Fibroblast of skin of right biceps (primary cell): ENCODE results near the gene IFNA7.
"Not testable (repeated sequence)": the region's sequence is repeated elsewhere in the genome, so short reads cannot be mapped to it uniquely, and the experiment has no call there.

Experiments used
- DNase-seq: peaks from one replicate; pipeline ENCODE4 v3.0.0-alpha.2; 2013

Gene IFNA7

DNA sequence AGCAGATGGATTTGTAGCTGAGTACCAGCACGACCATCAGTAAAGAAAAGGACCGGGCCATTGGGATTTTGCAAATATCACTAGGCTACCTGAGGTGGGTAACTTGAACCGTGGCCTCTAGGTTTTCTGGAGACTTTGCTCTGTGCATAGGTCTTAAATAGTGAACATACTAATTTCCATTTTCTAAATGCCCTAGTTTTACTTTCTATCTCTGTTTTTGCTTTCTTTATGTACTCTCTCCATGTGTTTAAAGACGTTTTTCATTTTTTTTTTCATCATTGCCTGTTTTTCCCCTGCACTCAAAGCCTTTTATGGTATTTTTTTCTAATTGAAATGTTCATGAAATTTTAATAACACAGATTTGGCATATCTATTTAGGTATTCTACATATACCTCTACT, at the start of gene IFNA7:
IFNA7 (minus strand) TSS at position 101 of the 400 bp plus-strand sequence; CDS start at position 61, 40 bp downstream.
- not testable (repeated sequence) for DNase-seq

DNA sequence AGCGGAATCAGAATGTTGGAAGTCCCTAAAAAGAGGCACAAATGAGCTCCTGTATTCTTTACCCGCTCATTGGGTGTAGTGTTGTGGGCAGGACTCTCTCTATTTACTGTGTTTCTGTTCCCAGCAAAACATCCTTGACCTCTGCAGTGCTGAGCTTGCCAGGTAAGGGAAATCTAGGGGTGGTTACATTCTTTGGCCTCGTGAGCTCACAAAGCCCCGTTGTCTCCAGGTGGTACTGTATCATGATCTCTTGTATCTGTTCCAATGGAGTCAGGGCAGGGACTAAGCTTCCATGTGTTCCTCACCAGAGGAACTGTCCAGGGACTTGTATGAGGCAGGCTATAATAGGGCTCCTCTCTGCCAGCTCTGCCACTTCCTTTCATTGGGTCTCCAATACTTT, 49.6 kb upstream of the IFNA7 start:
- no peak for DNase-seq

DNA sequence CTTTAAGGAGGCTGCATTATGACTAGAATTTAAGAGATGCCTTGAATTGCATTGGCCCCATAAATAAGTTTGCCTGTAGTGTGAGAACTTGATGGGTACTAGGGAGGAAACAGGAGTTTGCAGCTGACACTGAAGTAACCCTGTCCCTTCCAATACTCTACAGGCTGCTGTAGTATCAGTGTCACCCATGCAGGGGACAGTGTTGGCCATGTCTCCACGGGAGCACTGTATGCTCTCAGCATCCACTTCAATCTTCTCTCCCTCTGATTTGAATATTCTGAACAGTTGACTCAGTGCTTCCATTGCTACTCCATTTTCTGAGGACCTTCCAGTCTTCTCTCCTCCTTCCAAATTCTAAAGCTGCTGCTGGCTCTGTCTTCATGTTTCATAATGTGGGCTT, 49.2 kb upstream of the IFNA7 start:
- no peak for DNase-seq

DNA sequence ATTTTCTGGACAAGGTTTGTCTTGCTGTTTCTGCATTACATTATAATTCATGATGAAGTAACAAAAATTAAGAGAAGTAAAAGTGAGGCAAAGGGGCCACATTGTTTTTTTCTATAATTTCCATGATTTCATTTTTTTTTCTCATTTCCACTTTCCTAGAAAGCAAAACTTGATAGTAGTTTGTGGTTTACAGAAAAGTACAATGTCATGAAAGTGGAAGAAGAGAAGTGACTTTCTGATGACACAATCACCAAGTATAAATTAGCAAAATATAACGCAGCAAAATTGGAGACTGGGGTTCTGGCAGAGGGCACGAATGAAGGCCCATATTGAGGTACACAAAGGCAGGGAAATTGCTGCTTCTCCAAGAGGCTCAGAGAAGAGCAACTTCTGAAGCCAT, 42.8 kb upstream of the IFNA7 start:
- no peak for DNase-seq

DNA sequence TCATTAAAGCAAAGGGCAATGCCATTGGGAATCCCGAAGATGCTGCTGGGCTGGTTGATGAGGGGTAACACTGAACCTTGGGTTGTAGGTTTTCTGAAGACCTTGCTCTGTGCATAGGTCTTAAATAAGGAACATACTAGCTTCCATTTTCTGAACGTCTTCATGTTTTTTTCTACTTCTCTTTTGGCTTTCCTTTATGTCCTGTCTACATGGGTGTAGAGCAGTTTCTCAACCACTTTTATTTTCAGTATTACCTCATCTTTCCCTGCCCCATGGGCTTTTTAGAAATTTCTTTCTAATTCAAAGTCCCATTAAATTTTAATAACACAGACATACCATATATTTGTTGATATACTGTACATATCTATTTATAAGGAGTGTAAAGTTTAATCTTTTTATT, 37.9 kb upstream of the IFNA7 start, which contains the start of gene IFNA14:
IFNA14 (minus strand) TSS at position 95 of the 400 bp plus-strand sequence; CDS start at position 25, 70 bp downstream.
- no peak for DNase-seq

DNA sequence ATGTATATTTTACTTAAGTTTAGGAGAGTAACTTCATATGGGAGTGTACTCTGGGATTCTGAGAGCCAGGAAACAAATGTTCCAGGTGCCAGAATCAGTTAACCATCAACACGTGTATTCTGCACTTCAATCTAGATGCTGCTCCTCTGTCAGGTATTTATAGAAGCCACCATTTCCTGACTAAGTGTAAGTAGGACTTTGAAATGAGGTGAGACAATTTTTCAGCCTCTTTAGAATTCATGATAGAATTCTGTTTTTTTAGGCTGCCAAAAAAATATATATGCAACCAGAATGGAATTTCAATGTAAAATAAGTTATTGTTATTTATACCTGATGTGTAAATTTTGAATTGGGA, 34.3 kb upstream of the IFNA7 start:
- DNase-seq = not testable (repeated sequence)

DNA sequence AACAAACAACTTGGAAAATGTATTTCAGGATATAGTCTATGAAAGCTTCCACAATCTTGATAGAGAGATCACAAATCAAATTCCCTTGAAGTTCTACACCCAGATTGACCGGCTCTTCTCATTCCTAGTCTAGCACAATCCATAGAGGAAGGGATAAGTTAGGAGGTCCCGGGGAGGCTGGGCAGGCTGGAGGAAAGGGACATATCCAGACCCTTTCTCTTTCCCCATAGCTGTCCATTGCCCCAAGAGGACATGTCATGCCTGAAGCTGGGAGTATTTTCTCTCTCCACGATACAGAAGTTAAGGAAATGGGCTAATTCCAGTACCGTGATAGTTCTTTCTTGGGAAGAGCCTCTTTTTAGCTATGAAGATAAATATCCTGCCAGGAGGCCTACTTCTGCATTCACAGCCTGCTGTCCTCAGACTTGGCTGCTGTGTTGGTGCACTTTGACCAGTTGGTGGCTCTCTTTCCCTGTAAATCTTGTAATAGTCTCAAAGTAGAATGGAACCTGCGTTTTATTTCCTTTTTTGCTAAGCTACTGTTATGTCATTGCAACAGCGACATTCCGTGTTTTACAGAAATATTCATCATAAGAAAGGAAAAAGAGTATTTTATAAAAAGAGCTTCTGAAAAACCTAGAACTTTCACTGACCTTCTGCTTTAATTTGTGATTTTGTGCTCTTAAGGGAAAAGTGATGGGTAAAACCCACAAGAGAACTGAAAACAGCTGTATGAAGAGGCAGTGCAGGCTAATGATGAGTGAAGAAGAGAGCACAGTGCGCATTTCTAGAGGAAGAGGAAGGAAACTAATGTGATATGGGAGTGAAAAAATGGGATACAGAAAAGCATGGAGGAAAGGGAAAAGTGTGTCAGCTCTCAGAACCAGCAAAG, 33.7 kb upstream of the IFNA7 start:
- DNase-seq = peak; percentile 20

DNA sequence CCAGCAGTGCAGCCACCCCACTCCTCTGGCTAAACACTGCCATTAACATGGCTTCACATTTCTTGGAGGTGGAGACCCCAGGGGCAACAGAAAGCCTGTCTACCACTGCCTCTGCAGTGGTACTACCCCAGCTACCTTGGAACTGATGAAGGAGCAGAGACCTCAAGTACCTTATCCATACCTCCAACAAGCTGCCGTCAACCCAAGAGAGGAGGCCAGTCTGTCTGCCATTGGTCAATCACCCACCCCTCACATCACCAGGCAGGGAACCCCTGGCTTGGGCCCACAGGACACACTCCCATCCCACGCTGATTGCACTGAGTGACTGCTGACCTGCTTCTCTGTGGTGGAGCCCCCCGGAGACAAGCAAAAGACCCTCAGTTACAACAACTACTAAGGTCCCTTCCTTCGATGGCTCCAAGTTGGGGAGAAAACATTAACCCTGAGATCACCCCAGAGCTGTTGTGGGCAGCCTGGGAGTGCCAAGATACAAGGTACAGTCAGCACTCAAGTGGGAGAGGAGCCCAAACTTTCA, 32.2 kb upstream of the IFNA7 start:
- DNase-seq = no peak

DNA sequence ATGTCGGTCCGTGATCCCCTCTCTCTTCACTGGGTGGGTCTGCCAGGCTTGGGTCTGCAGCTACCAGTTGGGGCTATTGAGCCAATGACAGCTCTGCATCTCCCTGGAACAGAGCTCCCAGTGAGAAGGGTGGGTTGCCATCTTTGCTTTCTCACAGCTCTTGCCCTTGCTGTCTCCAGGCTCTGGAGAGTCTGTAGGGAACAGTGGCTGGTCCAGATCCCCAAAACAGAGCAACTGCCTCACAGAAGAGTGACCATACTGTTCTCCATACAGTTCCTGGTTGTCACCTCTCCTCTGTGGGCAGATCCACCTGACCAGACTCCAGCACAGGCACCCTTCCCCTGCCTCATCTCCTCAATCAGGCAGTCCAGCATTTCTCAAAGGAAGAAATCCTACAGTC, 31.3 kb upstream of the IFNA7 start:
- no peak for DNase-seq

DNA sequence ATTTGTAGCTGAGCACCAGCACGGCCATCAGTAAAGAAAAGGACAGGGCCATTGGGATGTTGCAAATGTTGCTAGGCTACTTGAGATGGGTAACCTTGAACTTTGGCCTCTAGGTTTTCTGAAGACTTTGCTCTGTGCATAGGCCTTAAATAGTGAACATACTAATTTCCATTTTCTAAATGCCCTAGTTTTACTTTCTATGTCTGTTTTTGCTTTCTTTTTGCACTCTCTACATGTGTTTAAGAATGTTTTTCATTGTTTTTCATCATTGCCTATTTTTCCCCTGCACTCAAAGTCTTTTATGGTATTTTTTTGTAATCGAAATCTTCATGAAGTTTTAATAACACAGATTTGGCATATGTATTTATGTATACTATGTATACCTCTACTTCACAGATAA, 26.1 kb upstream of the IFNA7 start, which contains the start of gene IFNA17:
IFNA17 (minus strand) TSS at position 101 of the 400 bp plus-strand sequence; CDS start at position 52, 49 bp downstream.
- DNase-seq = no peak

DNA sequence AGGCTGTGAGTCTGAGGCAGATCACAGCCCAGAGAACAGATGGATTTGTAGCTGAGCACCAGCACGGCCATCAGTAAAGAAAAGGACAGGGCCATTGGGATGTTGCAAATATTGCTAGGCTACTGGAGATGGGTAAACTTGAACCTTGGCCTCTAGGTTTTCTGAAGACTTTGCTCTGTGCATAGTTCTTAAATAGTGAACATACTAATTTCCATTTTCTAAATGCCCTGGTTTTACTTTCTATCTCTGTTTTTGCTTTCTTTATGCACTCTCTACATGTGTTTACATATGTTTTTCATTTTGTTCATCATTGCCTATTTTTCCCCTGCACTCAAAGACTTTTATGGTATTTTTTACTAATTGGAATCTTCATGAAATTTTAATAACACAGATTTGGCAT, 15.2 kb upstream of the IFNA7 start, which contains the start of gene IFNA16:
IFNA16 (minus strand) TSS at position 101 of the 400 bp plus-strand sequence; CDS start at position 95, 6 bp downstream.
- DNase-seq = not testable (repeated sequence)

DNA sequence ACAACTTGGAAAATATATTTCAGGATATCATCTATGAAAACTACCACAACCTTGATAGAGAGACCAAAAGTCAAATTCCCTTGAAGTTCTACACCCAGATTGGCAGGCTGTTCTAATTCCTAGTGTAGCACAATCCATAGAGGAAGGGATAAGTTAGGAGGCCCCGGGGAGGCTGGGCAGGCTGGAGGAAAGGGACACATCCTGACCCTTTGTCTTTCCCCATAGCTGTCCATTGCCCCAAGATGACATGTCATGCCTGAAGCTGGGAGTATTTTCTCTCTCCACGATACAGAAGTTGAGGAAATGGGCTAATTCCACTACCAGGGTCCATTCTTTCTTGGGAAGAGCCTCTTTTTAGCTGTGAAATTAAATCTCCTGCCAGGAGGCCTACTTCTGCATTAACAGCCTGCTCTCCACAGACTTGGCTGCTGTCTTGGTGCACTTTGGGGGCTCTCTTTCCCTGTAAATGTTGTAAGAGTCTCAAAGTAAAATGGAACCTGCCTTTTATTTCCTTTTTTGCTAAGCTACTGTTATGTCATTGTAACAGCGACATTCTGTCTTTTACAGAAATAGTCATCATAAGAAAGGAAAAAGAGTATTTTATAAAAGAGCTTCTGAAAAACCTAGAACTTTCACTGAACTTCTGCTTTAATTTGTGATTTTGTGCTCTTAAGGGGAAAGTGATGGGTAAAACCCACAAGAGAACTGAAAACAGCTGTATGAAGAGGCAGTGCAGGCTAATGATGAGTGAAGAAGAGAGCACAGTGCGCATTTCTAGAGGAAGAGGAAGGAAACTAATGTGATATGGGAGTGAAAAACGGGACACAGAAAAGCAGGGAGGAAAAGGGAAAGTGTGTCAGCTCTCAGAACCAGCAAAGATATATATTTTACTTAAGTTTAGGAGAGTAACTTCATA, 11.7 kb upstream of the IFNA7 start:
- DNase-seq = not testable (repeated sequence)

DNA sequence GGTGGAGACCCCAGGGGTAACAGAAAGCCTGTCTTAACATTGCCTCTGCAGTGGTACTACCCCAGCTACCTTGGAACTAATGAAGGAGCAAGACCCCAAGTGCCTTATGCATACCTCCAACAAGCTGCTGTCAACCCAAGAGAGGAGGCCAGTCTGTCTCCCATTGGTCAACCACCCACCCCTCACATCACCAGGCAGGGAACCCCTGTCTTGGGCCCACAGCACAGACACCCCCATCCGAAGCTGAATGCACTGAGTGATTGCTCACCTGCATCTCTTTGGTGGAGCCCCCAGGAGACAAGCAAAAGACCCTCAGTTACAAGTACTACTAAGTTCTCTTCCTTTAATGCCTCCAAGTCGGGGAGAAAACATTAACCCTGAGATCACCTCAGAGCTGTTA, 10.2 kb upstream of the IFNA7 start:
- not testable (repeated sequence) for DNase-seq

DNA sequence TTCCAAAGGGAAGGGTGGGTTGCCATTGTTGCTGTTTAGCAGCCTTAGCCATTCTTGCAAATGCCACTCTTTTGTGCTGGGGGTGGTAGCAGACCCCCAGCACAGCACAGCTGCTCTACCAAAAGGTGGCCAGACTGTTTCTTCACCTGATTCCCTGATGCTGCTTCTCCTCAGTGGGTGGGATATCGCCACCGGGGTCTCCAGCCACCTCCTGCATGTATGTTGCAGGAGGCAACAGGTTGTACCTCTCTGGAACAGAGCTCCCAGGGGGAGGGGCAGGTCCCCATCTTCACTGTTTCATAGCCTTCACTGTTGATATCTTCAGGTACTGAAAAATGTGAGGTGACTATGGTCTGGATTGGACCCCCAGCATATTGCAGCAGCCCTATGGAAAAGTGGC, 8.8 kb upstream of the IFNA7 start:
- not testable (repeated sequence) for DNase-seq

DNA sequence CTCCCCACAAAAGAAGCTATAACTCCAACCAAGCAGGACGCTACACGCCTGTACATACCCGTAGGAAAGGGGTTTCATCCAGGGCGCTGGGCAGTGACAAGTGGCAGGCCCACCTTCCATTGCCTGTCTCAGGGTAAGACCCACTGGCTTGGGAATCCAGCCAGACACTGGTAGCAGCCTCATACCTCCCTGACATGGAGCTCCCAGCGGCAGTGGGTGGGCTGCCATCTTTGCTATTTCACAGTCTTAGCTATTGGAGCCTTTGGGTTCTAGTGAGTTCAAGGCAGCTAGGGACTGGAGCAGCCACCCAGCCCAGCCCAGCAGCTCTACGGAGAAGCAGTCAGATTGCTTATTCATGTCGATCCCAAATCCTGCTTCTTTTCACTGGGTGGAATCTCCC, 8.3 kb upstream of the IFNA7 start:
- no peak for DNase-seq

DNA sequence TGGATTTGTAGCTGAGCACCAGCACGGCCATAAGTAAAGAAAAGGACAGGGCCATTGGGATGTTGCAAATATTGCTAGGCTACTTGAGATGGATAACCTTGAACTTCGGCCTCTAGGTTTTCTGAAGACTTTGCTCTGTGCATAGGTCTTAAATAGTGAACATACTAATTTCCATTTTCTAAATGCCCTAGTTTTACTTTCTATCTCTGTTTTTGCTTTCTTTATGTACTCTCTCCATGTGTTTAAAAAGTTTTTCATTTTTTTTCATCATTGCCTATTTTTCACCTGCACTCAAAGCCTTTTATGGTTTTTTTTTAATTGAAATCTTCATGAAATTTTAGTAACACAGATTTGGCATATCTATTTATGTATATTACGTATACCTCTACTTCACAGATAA, 5.0 kb upstream of the IFNA7 start, which contains the start of gene IFNA10:
IFNA10 (minus strand) TSS at position 101 of the 400 bp plus-strand sequence; CDS start at position 55, 46 bp downstream.
- not testable (repeated sequence) for DNase-seq

DNA sequence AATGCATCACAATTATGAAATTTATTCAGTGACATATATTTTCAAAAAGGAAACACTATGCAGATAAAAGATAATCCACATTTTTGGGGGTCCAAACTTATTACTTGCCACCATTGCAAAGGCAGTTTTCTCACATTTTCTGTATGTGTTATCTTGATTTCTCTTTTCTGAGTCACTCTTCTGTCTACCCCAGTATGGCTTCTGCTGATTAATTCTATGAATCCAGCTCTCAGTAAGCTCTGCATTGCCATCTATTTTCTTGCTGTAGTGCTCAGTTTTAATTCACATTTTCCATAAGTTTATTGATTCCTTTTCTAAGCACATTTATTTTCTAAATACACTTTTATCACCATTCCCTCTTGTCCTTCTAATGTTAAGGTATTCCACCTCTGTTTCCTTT, 3.2 kb upstream of the IFNA7 start:
- no peak for DNase-seq

DNA sequence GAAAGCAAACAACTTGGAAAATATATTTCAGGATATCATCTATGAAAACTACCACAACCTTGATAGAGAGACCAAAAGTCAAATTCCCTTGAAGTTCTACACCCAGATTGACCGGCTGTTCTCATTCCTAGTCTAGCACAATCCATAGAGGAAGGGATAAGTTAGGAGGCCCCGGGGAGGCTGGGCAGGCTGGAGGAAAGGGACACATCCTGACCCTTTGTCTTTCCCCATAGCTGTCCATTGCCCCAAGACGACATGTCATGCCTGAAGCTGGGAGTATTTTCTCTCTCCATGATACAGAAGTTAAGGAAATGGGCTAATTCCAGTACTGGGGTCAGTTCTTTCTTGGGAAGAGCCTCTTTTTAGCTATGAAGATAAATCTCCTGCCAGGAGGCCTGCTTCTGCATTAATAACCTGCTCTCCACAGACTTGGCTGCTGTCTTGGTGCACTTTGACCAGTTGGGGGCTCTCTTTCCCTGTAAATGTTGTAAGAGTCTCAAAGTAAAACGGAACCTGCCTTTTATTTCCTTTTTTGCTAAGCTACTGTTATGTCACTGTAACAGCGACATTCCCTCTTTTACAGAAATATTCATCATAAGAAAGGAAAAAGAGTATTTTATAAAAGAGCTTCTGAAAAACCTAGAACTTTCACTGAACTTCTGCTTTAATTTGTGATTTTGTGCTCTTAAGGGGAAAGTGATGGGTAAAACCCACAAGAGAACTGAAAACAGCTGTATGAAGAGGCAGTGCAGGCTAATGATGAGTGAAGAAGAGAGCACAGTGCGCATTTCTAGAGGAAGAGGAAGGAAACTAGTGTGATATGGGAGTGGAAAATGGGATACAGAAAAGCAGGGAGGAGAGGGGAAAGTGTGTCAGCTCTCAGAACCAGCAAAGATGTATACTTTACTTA, 6.9 kb downstream of the IFNA7 start:
- DNase-seq = peak; percentile 14

DNA sequence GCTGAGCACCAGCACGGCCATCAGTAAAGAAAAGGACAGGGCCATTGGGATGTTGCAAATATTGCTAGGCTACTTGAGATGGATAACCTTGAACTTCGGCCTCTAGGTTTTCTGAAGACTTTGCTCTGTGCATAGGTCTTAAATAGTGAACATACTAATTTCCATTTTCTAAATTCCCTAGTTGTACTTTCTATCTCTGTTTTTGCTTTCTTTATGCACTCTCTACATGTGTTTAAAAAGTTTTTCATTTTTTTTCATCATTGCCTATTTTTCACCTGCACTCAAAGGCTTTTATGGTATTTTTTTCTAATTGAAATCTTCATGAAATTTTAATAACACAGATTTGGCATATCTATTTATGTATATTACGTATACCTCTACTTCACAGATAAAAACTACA, 14.5 kb downstream of the IFNA7 start, which contains the start of gene IFNA4:
IFNA4 (minus strand) TSS at position 101 of the 400 bp plus-strand sequence; CDS start at position 45, 56 bp downstream.
- DNase-seq = not testable (repeated sequence)

DNA sequence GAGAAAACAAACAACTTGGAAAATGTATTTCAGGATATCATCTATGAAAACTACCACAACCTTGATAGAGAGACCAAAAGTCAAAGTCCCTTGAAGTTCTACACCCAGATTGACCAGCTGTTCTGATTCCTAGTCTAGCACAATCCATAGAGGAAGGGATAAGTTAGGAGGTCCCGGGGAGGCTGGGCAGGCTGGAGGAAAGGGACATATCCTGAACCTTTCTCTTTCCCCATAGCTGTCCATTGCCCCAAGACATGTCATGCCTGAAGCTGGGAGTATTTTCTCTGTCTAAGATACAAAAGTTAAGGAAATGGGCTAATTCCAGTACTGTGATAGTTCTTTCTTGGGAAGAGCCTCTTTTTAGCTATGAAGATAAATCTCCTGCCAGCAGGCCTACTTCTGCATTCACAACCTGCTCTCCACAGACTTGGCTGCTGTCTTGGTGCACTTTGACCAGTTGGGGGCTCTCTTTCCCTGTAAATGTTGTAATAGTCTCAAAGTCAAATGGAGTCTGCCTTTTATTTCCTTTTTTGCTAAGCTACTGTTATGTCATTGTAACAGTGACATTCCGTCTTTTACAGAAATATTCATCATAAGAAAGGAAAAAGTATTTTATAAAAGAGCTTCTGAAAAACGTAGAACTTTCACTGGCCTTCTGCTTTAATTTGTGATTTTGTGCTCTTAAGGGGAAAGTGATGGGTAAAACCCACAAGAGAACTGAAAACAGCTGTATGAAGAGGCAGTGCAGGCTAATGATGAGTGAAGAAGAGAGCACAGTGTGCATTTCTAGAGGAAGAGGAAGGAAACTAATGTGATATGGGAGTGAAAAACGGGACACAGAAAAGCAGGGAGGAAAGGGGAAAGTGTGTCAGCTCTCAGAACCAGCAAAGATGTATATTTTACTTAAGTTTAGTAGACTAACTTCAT, 18.9 kb downstream of the IFNA7 start:
- peak; percentile 3 for DNase-seq
